Measurements from ENCODE around the gene PLEK2.

- TF ChIP-seq, protein P1, sequence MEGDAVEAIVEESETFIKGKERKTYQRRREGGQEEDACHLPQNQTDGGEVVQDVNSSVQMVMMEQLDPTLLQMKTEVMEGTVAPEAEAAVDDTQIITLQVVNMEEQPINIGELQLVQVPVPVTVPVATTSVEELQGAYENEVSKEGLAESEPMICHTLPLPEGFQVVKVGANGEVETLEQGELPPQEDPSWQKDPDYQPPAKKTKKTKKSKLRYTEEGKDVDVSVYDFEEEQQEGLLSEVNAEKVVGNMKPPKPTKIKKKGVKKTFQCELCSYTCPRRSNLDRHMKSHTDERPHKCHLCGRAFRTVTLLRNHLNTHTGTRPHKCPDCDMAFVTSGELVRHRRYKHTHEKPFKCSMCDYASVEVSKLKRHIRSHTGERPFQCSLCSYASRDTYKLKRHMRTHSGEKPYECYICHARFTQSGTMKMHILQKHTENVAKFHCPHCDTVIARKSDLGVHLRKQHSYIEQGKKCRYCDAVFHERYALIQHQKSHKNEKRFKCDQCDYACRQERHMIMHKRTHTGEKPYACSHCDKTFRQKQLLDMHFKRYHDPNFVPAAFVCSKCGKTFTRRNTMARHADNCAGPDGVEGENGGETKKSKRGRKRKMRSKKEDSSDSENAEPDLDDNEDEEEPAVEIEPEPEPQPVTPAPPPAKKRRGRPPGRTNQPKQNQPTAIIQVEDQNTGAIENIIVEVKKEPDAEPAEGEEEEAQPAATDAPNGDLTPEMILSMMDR (IDR thresholded peaks at IDR 0.05), result peak; percentile 77
- TF ChIP-seq POLR2AphosphoS5 (IDR thresholded peaks at IDR 0.05; ENCODE audit: low read depth, low read length), result no peak
- TF ChIP-seq, protein P2, sequence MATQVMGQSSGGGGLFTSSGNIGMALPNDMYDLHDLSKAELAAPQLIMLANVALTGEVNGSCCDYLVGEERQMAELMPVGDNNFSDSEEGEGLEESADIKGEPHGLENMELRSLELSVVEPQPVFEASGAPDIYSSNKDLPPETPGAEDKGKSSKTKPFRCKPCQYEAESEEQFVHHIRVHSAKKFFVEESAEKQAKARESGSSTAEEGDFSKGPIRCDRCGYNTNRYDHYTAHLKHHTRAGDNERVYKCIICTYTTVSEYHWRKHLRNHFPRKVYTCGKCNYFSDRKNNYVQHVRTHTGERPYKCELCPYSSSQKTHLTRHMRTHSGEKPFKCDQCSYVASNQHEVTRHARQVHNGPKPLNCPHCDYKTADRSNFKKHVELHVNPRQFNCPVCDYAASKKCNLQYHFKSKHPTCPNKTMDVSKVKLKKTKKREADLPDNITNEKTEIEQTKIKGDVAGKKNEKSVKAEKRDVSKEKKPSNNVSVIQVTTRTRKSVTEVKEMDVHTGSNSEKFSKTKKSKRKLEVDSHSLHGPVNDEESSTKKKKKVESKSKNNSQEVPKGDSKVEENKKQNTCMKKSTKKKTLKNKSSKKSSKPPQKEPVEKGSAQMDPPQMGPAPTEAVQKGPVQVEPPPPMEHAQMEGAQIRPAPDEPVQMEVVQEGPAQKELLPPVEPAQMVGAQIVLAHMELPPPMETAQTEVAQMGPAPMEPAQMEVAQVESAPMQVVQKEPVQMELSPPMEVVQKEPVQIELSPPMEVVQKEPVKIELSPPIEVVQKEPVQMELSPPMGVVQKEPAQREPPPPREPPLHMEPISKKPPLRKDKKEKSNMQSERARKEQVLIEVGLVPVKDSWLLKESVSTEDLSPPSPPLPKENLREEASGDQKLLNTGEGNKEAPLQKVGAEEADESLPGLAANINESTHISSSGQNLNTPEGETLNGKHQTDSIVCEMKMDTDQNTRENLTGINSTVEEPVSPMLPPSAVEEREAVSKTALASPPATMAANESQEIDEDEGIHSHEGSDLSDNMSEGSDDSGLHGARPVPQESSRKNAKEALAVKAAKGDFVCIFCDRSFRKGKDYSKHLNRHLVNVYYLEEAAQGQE (IDR thresholded peaks at IDR 0.05; ENCODE audit: insufficient read depth in 1 of 2, low read depth in 2 of 2, low read length in 1 of 2), result no peak
- no peak for TF ChIP-seq TCF7L2 (IDR thresholded peaks at IDR 0.05; ENCODE audit: low read depth, low read length)
Measured at GRCh38 chr14:67420102-67420739, 8.3 kb upstream of the PLEK2 start.

Measured in Panc1 (cell line).